ENCODE measurements around the gene FARP1.

DNA sequence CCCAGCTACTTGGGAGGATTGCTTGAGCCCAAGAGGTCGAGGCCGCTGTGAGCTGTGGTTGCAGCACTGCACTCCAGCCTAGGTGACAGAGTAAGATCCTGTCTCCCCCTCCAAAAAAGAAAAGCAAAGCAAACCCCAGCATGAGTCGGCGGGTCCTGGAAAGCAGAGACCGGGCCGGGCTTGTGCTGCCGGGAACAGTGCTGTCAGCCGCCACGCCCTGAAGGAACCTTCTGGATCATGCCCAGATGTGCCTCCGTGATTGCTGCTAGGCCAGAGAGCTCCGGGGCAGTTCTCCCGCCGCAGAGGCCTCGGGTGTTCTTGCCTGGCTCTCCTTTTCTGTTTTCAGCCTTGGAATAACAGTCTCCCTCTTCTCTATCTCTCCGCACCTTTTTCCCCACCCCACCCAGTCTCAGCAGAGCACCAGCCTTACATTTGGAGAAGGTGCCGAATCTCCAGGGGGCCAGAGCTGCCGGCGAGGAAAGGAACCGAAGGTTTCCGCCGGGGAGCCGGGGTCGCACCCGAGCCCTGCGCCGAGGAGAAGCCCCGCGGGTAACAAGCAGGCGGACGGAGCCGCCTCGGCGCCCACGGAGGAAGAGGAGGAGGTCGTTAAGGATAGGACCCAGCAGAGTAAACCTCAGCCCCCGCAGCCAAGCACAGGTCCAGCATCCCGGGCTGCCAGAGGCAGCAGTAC, 252.1 kb downstream of the FARP1 start:
- TF ChIP-seq, protein P1, sequence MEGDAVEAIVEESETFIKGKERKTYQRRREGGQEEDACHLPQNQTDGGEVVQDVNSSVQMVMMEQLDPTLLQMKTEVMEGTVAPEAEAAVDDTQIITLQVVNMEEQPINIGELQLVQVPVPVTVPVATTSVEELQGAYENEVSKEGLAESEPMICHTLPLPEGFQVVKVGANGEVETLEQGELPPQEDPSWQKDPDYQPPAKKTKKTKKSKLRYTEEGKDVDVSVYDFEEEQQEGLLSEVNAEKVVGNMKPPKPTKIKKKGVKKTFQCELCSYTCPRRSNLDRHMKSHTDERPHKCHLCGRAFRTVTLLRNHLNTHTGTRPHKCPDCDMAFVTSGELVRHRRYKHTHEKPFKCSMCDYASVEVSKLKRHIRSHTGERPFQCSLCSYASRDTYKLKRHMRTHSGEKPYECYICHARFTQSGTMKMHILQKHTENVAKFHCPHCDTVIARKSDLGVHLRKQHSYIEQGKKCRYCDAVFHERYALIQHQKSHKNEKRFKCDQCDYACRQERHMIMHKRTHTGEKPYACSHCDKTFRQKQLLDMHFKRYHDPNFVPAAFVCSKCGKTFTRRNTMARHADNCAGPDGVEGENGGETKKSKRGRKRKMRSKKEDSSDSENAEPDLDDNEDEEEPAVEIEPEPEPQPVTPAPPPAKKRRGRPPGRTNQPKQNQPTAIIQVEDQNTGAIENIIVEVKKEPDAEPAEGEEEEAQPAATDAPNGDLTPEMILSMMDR (IDR thresholded peaks at IDR 0.05), result no peak
- TF ChIP-seq POLR2A (IDR thresholded peaks at IDR 0.05), result no peak

Measured in body of pancreas (tissue), 4 donors.